ENCODE data around the gene UBTF.

DNA sequence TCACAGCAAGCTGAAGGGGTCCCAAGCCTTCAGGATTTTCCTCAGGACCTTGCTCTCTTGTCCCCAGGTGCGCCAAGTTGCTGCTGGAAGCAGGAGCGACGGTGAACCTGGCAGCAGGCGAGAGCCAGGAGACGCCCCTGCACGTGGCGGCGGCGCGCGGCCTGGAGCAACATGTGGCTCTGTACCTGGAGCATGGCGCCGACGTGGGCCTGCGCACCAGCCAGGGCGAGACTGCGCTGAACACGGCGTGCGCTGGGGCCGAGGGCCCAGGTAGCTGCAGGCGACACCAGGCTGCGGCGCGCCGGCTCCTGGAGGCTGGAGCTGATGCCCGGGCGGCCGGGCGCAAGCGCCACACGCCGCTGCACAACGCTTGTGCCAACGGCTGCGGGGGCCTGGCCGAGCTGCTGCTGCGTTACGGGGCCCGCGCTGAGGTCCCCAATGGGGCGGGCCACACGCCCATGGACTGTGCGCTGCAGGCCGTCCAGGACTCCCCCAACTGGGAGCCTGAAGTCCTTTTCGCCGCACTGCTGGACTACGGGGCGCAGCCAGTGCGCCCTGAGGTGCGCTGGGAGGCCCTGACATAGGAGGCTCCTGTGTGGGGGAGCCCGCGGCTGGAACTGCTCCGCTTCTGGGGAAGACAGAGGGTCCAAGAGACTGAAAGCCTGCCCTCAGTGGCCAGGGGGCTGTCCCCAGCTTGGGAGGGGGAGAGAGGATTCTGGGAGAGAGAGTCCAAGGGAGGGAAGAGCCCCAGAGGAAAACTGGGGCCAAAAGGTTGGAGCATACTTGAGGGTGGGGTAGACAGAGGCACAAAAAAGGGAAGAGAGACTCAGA is 42.6 kb downstream of the UBTF start:
- TF ChIP-seq, protein P1, sequence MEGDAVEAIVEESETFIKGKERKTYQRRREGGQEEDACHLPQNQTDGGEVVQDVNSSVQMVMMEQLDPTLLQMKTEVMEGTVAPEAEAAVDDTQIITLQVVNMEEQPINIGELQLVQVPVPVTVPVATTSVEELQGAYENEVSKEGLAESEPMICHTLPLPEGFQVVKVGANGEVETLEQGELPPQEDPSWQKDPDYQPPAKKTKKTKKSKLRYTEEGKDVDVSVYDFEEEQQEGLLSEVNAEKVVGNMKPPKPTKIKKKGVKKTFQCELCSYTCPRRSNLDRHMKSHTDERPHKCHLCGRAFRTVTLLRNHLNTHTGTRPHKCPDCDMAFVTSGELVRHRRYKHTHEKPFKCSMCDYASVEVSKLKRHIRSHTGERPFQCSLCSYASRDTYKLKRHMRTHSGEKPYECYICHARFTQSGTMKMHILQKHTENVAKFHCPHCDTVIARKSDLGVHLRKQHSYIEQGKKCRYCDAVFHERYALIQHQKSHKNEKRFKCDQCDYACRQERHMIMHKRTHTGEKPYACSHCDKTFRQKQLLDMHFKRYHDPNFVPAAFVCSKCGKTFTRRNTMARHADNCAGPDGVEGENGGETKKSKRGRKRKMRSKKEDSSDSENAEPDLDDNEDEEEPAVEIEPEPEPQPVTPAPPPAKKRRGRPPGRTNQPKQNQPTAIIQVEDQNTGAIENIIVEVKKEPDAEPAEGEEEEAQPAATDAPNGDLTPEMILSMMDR (IDR thresholded peaks at IDR 0.05) = no peak
- TF ChIP-seq POLR2A (IDR thresholded peaks at IDR 0.05) (no peak), POLR2AphosphoS5 (IDR thresholded peaks at IDR 0.05; ENCODE audit: insufficient read depth in 1 of 2, low read depth in 1 of 2) (no peak)

Data from vagina (tissue), 2 donors.